Heart left ventricle (tissue), 16 donors: ENCODE results near the gene DOCK4. TPM values are rescaled to one million over a fixed set of nuclear protein-coding genes. Genes with fewer than 3 reads are reported as not detected.

Source experiments
- ATAC-seq, 4 donors: fragments of 200-7000 bp; cut with Tn5 transposase; one replicate each; pipeline ENCODE4 v1.9.1; 2020 to 2022; ENCODE audit warnings: moderate library complexity in 4 of 4, mild to moderate bottlenecking in 3 of 4, moderate number of reproducible peaks in 1 of 4
- DNase-seq, 5 donors: peaks; one replicate each; pipeline ENCODE4 v3.0.0-alpha.2; 2020
- H3K27ac ChIP-seq, 12 donors: fragments of 200-600 bp; sonication (generic) in 4 of 12; one replicate each; pipeline versions ENCODE4 v1.5.0 to v1.8.0; 2016 to 2022; ENCODE audit warnings: mild to moderate bottlenecking in 2 of 12
- H3K27me3 ChIP-seq, 9 donors: fragments of 200-600 bp; sonication (generic) in 2 of 9; one replicate each; pipeline versions ENCODE4 v1.5.1 to v1.8.0; 2016 to 2022; ENCODE audit warnings: mild to moderate bottlenecking in 3 of 9
- H3K36me3 ChIP-seq, 9 donors: fragments of 200-600 bp; sonication (generic) in 2 of 9; one replicate each; pipeline versions ENCODE4 v1.5.0 to v1.8.0; 2018 to 2022; ENCODE audit warnings: mild to moderate bottlenecking in 2 of 9
- H3K4me1 ChIP-seq, 12 donors: fragments of 200-600 bp; sonication (generic) in 4 of 12; one replicate each; pipeline versions ENCODE4 v1.5.0 to v1.8.0; 2016 to 2022; ENCODE audit warnings: mild to moderate bottlenecking in 3 of 12
- H3K4me3 ChIP-seq, 12 donors: fragments of 200-600 bp; sonication (generic) in 4 of 12; one replicate each; pipeline versions ENCODE4 v1.5.0 to v1.8.0; 2017 to 2022; ENCODE audit warnings: mild to moderate bottlenecking in 9 of 12, moderate library complexity in 4 of 12
- H3K9me3 ChIP-seq, 12 donors: fragments of 200-600 bp; sonication (generic) in 4 of 12; one replicate each; pipeline versions ENCODE4 v1.5.0 to v1.8.0; 2016 to 2022; ENCODE audit warnings: mild to moderate bottlenecking in 1 of 12
- CTCF ChIP-seq, 12 donors: fragments of 200-600 bp; sonication (generic) in 4 of 12; IDR thresholded peaks; one replicate each; pipeline versions ENCODE4 v1.5.0 to v1.8.0; 2018 to 2022; ENCODE audit warnings: antibody characterized with exemption in 12 of 12, mild to moderate bottlenecking in 5 of 12
- POLR2A ChIP-seq, 2 donors: fragments of 450-650 bp; IDR thresholded peaks; one replicate each; pipeline ENCODE4 v1.6.1; 2017; ENCODE audit warnings: antibody characterized with exemption in 2 of 2, mild to moderate bottlenecking in 2 of 2, moderate library complexity in 2 of 2
- WGBS, 4 donors: extraction: QIAGEN DNeasy Blood & Tissue Kit in 2 of 4; methylation state at CpG; one replicate each; pipeline versions ENCODE4 v1.1.5 to v1.1.7; 2013 to 2018; 5-methylcytosine and 5-hydroxymethylcytosine counted together
- intact Hi-C, 10 donors: fragments of 100-400 bp; cut with DNase I; formaldehyde crosslinking; loops; one replicate each; pipeline versions ENCODE4 v1.11.1 to v1.14.2; 2022
- polyA plus RNA-seq, 2 donors: library from polyadenylated mRNA; stranded (reverse); fragments of 200-250 nt; gene quantifications; one replicate each; pipeline ENCODE4 v1.2.3, GENCODE V29; 2013
- total RNA-seq, 9 donors: library from RNA; depleted of rRNA in 2 of 9; stranded (reverse); fragments of >200 nt in 2 of 9; fragmentation: NEBNext Ultra II Directional in 3 of 9; extraction: Animal tissue kit (Norgen Biotek cat#: 25700) in 3 of 9; gene quantifications; one replicate each; pipeline versions ENCODE4 v1.1.0 to v1.2.4, GENCODE V29; 2016 to 2023
- donor health status: ischemic (EF 13 %, LVEDD 7.1; RV severe dilation, severe dysfunction).
- donor health status: healthy with polysubstance abuse.
- donor health status: DM: no; HTN: yes; CAD: no.
- donor health status: DM: no; HTN: no; CAD: no.
- donor health status: ischemic (EF 25% LVEDD 6.9; RV normal size, moderate dysfunction).
- donor health status: ischemic (EF 25% LVEDD 5.7; RV mildly dilated, moderate dysfunction).
- donor health status: healthy.
- donor health status: DM: yes; HTN: yes; CAD: no.
- donor health status: ischemic (EF 35%, LVEDD 5.7; RV mildly dilated, moderate dysfunction).
- donor health status: nonischemic (EF 11% LVEDD 7.7; RV severe dilation, severe dysfunction).
- donor health status: DM: yes; HTN: yes; CAD: no.
- donor health status: PGD.
- donor health status: ischemic (EF 29% LVEDD 5.4; RV normal size, mild dysfunction).
- donor health status: nonischemic (EF 23%, LVEDD 6.1; RV moderate dilation, normal function).

The DOCK4 gene
- total and polyA plus RNA-seq, 11 donors: 5.1 to 40.8 (median 13.1) TPM

DNA sequence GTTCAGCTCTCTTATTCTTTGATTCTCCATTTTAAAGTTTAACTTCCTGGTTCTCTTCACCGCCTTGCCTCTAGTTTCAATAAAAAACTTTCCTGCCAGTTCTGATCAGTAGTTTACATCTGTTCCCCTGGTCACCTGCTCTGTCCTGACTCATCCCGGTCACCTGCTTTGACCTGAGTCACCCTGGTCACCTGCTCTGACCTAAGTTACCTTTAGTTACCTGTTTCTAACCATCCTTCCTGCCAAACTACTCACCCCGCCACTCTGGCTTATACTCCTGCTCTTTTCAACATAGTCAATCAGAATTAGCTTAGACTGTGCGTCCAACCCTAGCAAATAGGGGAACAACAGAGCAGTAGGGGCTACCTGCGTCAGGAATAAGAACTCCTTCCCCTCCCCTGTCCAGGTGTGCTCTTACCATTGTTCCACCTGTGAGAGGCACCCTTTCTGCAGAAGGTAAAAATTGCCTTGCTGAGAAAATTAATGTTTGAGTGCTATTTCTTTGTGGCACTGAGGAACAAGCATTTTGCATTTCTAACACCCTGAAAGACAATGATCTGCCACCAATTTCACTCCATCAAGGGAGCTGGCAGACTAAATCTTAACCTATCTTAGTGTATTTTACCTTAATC, 263.6 kb downstream of the DOCK4 start:
- TF ChIP-seq CTCF (IDR thresholded peaks at IDR 0.05) (no peak), POLR2A (IDR thresholded peaks at IDR 0.05) (no peak)
- Histone ChIP-seq H3K4me3 (no peak overlapping the region), H3K9me3 (peaks cover 0 to 33% (median 14%) of the 10 kb centered on the region in 12 donors), H3K36me3 (peaks cover 0 to 56% (median 31%) of the 10 kb centered on the region in 9 donors), H3K27me3 (no peaks in the 10 kb centered on the region), H3K27ac (no peak overlapping the region), H3K4me1 (no peaks in the 10 kb centered on the region)
- intact Hi-C loops: loop anchor here in 1 of 10 donors (10.0 kb wide), 1 partner anchor 178 kb away; no protein-coding TSS in a partner anchor
- DNase-seq (no peak), ATAC-seq (no peak)
- WGBS, 4 donors: 96 to 99% (median 98%) methylated on average over 5 of the region's 5 CpGs

GRCh38 chr7:111937163-111937562, 269.0 kb downstream of the DOCK4 start:
- no peak for ATAC-seq
- H3K9me3 ChIP-seq: peaks cover 0 to 8% (median 1%) of the 10 kb centered on the region in 12 donors
- no peak overlapping the region for H3K27ac ChIP-seq
- peaks cover 0 to 60% (median 22%) of the 10 kb centered on the region in 9 donors for H3K36me3 ChIP-seq
- intact Hi-C loops: loop anchor here in 1 of 10 donors (10.0 kb wide), 1 partner anchor 478 kb away; no protein-coding TSS in a partner anchor
- H3K4me3 ChIP-seq: no peak overlapping the region
- 96 to 100% (median 97%) methylated on average over 1 of the region's 1 CpG for WGBS, 4 donors
- no peak for DNase-seq
- H3K27me3 ChIP-seq: no peaks in the 10 kb centered on the region
- H3K4me1 ChIP-seq: no peaks in the 10 kb centered on the region
- TF ChIP-seq POLR2A (IDR thresholded peaks at IDR 0.05): no peak

DNA sequence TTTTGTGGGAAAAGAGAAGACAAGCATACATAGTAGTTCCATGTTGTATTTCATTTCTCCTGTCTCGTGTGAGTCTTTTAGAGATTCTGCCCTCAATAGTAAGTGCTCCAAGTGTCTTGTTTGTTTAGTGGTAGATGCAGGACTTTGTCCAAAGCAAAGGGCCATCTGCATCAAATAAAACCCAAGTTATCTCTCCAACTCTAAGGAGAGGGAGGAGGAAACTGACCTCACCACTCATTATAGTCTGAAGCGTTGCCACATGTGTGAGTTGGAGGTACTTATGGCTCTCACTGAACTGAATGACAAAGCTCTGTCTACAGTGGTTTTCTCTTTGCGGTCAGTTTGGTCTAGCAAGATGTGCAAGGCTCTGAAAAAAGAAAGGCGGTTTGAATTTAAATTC, 272.6 kb downstream of the DOCK4 start:
- intact Hi-C loops: loop anchor here in 1 of 10 donors (10.0 kb wide), 1 partner anchor 481 kb away; no protein-coding TSS in a partner anchor
- Histone ChIP-seq H3K36me3 (peaks cover 0 to 45% (median 20%) of the 10 kb centered on the region in 9 donors), H3K27me3 (no peaks in the 10 kb centered on the region), H3K4me1 (peaks cover 0 to 10% (median 2%) of the 10 kb centered on the region in 12 donors), H3K4me3 (no peak overlapping the region), H3K9me3 (no peaks in the 10 kb centered on the region), H3K27ac (no peak overlapping the region)
- ATAC-seq (no peak), DNase-seq (no peak)
- WGBS, 4 donors: 86 to 92% (median 89%) methylated on average over 4 of the region's 4 CpGs
- TF ChIP-seq POLR2A (IDR thresholded peaks at IDR 0.05): no peak
- no peak for TF ChIP-seq CTCF (IDR thresholded peaks at IDR 0.05)

GRCh38 chr7:111931958-111932357, 274.2 kb downstream of the DOCK4 start:
- WGBS, 4 donors: 61 to 81% (median 75%) methylated on average over 1 of the region's 1 CpG
- intact Hi-C loops: loop anchor here in 1 of 10 donors (10.0 kb wide), 1 partner anchor 483 kb away; no protein-coding TSS in a partner anchor
- peaks cover 0 to 29% (median 10%) of the 10 kb centered on the region in 9 donors for H3K36me3 ChIP-seq

DNA sequence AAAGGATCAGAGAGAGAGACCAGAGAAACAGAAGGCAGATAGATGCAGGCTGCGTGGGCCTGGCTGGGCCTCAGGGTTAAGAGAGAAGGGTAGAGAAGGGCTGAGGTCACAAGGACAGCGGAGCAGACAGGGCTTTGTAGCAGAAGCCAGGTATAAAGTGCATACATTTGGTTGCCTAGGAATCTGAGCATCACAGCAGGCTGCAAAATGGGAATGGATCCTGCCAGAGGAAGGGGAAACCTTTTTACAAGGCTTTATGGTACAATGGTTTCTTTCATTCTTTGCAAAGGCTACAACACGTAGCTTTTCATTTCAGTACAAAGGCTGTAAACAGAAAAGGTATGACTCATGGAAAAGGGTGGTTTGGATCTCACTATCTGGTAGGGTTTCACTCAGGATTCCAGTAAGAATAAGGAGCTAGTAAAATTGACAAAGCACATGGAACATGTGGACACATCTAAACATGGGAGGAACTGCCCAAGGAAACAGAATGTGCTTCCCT, 275.1 kb downstream of the DOCK4 start:
- DNase-seq: no peak
- Histone ChIP-seq H3K36me3 (peaks cover 0 to 29% (median 10%) of the 10 kb centered on the region in 9 donors), H3K9me3 (no peaks in the 10 kb centered on the region), H3K27me3 (no peaks in the 10 kb centered on the region), H3K4me1 (peaks cover 0 to 10% (median 2%) of the 10 kb centered on the region in 12 donors), H3K27ac (peak overlapping the region in 9 of 12 donors; percentile 4 to 73 (median 42)), H3K4me3 (no peak overlapping the region)
- peak in 3 of 4 donors; percentile 59 to 80 (median 68) for ATAC-seq
- 76 to 83% (median 79%) methylated on average over 3 of the region's 3 CpGs for WGBS, 4 donors
- intact Hi-C loops: loop anchor here in 1 of 10 donors (10.0 kb wide), 1 partner anchor 484 kb away; no protein-coding TSS in a partner anchor
- TF ChIP-seq POLR2A (IDR thresholded peaks at IDR 0.05): no peak

More at GRCh38 chr7:111931958-111932357, 274.2 kb downstream of the DOCK4 start:
- Histone ChIP-seq H3K27me3 (no peaks in the 10 kb centered on the region), H3K4me3 (no peak overlapping the region), H3K4me1 (peaks cover 0 to 10% (median 2%) of the 10 kb centered on the region in 12 donors), H3K9me3 (no peaks in the 10 kb centered on the region), H3K27ac (peak overlapping the region in 1 of 12 donors; percentile 48)
- TF ChIP-seq POLR2A (IDR thresholded peaks at IDR 0.05): no peak
- no peak for DNase-seq
- ATAC-seq: no peak
